Aorta (tissue), 5 donors: ENCODE results near the gene C16orf87. TPM values are rescaled to one million over a fixed set of nuclear protein-coding genes. Genes with fewer than 3 reads are reported as not detected.

Experiments used
- ATAC-seq: fragments of 200-7000 bp; cut with Tn5 transposase; one replicate; pipeline ENCODE4 v1.9.1; 2022; ENCODE audit warnings: moderate library complexity; ENCODE audit not compliant: low FRiP score
- DNase-seq, 2 donors: peaks; one replicate each; pipeline ENCODE4 v3.0.0-alpha.2; 2020
- H3K27ac ChIP-seq, 2 donors: one replicate each; pipeline ENCODE4 v1.5.1; 2013; ENCODE audit warnings: low read length in 2 of 2, mild to moderate bottlenecking in 2 of 2, moderate library complexity in 2 of 2, control low read depth in 1 of 2, inconsistent platforms in 1 of 2, low read depth in 1 of 2
- H3K27me3 ChIP-seq, 2 donors: one replicate each; pipeline ENCODE4 v1.6.1; 2013; ENCODE audit warnings: control low read depth in 1 of 2, low read length in 1 of 2, mild to moderate bottlenecking in 1 of 2, moderate library complexity in 1 of 2; ENCODE audit not compliant: insufficient read depth in 2 of 2, control insufficient read depth in 1 of 2
- H3K36me3 ChIP-seq, 2 donors: one replicate each; pipeline ENCODE4 v1.6.1; 2013; ENCODE audit warnings: control low read depth in 1 of 2, low read length in 1 of 2, mild to moderate bottlenecking in 1 of 2; ENCODE audit not compliant: insufficient read depth in 2 of 2, control insufficient read depth in 1 of 2
- H3K4me1 ChIP-seq, 2 donors: one replicate each; pipeline ENCODE4 v1.6.1; 2013; ENCODE audit warnings: low read length in 2 of 2, control low read depth in 1 of 2, mild to moderate bottlenecking in 1 of 2, moderate library complexity in 1 of 2; ENCODE audit not compliant: insufficient read depth in 2 of 2, control insufficient read depth in 1 of 2
- H3K4me3 ChIP-seq, 2 donors: one replicate each; pipeline ENCODE4 v1.5.1; 2013; ENCODE audit warnings: low read length in 2 of 2, control low read depth in 1 of 2, mild to moderate bottlenecking in 1 of 2
- H3K9me3 ChIP-seq: one replicate; pipeline ENCODE4 v1.6.1; 2013; ENCODE audit warnings: mild to moderate bottlenecking, low read length; ENCODE audit not compliant: control insufficient read depth
- WGBS, 2 donors: extraction: QIAGEN DNeasy Blood & Tissue Kit; methylation state at CpG; one replicate each; pipeline ENCODE4 v1.1.7; 2013; 5-methylcytosine and 5-hydroxymethylcytosine counted together
- intact Hi-C, 2 donors: fragments of 100-400 bp; cut with DNase I; formaldehyde crosslinking; loops; one replicate each; pipeline versions ENCODE4 v1.14.2 to v1.15.0; 2022
- polyA plus RNA-seq, 2 donors: library from polyadenylated mRNA; stranded (reverse); fragments of 200-250 nt; gene quantifications; one replicate each; pipeline ENCODE4 v1.2.3, GENCODE V29; 2013
- total RNA-seq, 2 donors: library from RNA; stranded (reverse); fragmentation: NEBNext Ultra II Directional; extraction: Animal tissue kit (Norgen Biotek cat#: 25700); gene quantifications; one replicate each; pipeline ENCODE4 v1.2.1, GENCODE V29; 2021
- donor health status: healthy with polysubstance abuse.
- donor health status: Bipolar disorder and iron deficiency.
- donor health status: DM: no; HTN: no; CAD: no.
- donor health status: DM: no; HTN: no; CAD: no.
- donor health status: DM: yes; HTN: yes; CAD: no.

Gene C16orf87
- total and polyA plus RNA-seq, 4 donors: 5.6 to 8.8 (median 6.8) TPM

GRCh38 chr16:46848768-46849764 lies 18.1 kb upstream of the C16orf87 start:
- ATAC-seq (no peak), DNase-seq (no peak)
- 75 to 79% methylated on average over 5 of the region's 5 CpGs for WGBS, 2 donors
- Histone ChIP-seq H3K9me3 (no peaks in the 10 kb centered on the region), H3K27me3 (peaks cover 0 to 2% of the 10 kb centered on the region in 2 donors), H3K36me3 (no peaks in the 10 kb centered on the region), H3K4me1 (no peaks in the 10 kb centered on the region), H3K4me3 (no peak overlapping the region), H3K27ac (no peak overlapping the region)
- intact Hi-C loops: no loop called here

DNA sequence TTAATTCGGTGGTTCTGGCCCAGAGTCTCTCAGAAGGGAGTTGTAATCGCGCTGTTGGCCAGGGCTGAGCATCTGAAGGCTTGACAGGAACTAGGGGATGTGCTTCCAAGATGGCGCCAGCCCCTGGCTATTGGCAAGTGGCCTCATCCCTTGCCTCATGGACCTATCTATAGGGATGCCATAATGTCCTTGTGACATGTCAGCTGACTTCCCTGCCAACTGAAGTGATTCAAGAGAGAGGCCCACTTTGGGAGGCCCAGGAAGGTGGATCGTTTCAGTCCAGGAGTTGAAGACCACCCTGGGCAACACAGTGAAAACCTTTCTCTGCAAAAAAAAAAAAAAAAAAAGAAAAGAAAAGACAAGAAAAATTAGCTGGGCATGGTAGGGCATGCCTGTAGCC lies 15.0 kb upstream of the C16orf87 start:
- no peak overlapping the region for H3K4me3 ChIP-seq
- H3K9me3 ChIP-seq: no peaks in the 10 kb centered on the region
- ATAC-seq (no peak), DNase-seq (peak in 1 of 2 donors; percentile 23)
- 97 to 98% methylated on average over 5 of the region's 5 CpGs for WGBS, 2 donors
- intact Hi-C loops: no loop called here
- no peak overlapping the region for H3K27ac ChIP-seq
- H3K27me3 ChIP-seq: peaks cover 0 to 2% of the 10 kb centered on the region in 2 donors
- no peaks in the 10 kb centered on the region for H3K36me3 ChIP-seq
- H3K4me1 ChIP-seq: no peaks in the 10 kb centered on the region

DNA sequence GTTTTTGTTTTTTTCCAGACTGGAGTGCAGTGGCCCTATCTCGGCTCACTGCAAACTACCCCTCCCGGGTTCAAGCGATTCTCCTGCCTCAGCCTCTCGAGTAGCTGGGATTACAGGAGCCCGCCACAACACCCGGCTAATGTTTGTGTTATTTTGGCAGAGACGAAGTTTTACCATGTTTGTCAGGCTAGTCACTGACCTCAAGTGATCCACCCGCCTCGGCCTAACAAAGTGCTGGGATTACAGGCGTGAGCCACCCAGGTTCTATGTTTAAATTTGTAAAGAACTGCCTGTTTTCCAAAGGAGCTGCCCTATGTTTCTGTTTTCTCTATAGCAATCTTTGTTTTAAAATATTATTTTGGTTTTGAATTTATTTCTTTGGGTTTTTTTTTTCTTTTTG lies 13.8 kb upstream of the C16orf87 start:
- WGBS, 2 donors: 49 to 64% methylated on average over 10 of the region's 10 CpGs

GRCh38 chr16:46843898-46844642 lies 13.1 kb upstream of the C16orf87 start:
- peak; percentile 41 for ATAC-seq
- intact Hi-C loops: no loop called here

More for the DNA sequence above, 13.8 kb upstream of the C16orf87 start:
- Histone ChIP-seq H3K36me3 (no peaks in the 10 kb centered on the region), H3K27ac (no peak overlapping the region), H3K9me3 (no peaks in the 10 kb centered on the region), H3K4me1 (no peaks in the 10 kb centered on the region), H3K4me3 (no peak overlapping the region), H3K27me3 (peaks cover 0 to 2% of the 10 kb centered on the region in 2 donors)
- DNase-seq (no peak), ATAC-seq (no peak)
- intact Hi-C loops: no loop called here

DNA sequence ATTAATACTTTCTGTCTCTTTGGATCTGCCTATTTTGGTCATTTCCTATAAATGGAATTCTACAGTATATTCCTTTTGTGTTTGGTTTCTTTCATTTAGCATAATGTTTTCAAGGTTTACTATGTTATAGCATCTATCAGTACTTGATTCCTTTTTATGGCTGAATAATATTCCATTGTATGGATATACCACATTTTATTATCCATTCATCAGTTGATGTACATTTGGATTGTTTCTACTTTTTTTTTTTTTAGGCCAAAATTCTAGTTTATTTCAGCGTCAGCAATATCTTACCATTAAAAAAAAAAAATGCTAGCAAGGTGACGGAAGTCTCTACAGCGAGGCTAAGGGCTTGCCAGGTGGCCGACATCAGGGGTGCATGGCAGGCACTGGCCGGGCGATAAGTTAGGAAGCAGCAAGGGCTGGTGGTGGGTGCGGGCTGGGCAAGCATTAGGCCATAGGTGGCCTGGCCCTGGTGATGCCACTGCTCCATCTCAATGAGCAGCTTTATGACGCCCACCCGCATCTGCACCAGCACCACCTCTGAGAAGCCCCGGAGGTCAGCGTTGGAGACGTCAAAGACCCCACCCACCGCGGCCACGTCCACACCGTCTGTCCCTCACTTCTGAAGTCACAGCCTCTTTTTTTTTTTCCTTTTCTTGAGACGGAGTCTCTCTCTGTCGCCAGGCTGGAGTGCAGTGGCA lies 11.4 kb upstream of the C16orf87 start:
- Histone ChIP-seq H3K4me3 (no peak overlapping the region), H3K9me3 (no peaks in the 10 kb centered on the region), H3K4me1 (no peaks in the 10 kb centered on the region), H3K36me3 (no peaks in the 10 kb centered on the region), H3K27me3 (peaks cover 0 to 2% of the 10 kb centered on the region in 2 donors), H3K27ac (no peak overlapping the region)
- WGBS, 2 donors: 96 to 98% methylated on average over 18 of the region's 18 CpGs
- ATAC-seq: no peak
- intact Hi-C loops: no loop called here
- DNase-seq: peak in 1 of 2 donors; percentile 37

More at GRCh38 chr16:46843898-46844642, 13.1 kb upstream of the C16orf87 start:
- 33 to 40% methylated on average over 68 to 74 of the region's 74 CpGs for WGBS, 2 donors
- no peak for DNase-seq
- Histone ChIP-seq H3K27ac (no peak overlapping the region), H3K36me3 (no peaks in the 10 kb centered on the region), H3K27me3 (peaks cover 0 to 2% of the 10 kb centered on the region in 2 donors), H3K4me3 (no peak overlapping the region), H3K9me3 (no peaks in the 10 kb centered on the region), H3K4me1 (no peaks in the 10 kb centered on the region)

- H3K36me3 ChIP-seq: no peaks in the 10 kb centered on the region
- H3K9me3 ChIP-seq: no peaks in the 10 kb centered on the region
- no peaks in the 10 kb centered on the region for H3K27me3 ChIP-seq
- ATAC-seq (no peak), DNase-seq (no peak)
- H3K27ac ChIP-seq: no peak overlapping the region
- H3K4me3 ChIP-seq: no peak overlapping the region
- no peaks in the 10 kb centered on the region for H3K4me1 ChIP-seq
- 56 to 70% methylated on average over 11 of the region's 11 CpGs for WGBS, 2 donors
- intact Hi-C loops: no loop called here
Measured at GRCh38 chr16:46839986-46840443, 9.0 kb upstream of the C16orf87 start.

- 89 to 90% methylated on average over 6 of the region's 6 CpGs for WGBS, 2 donors
- Histone ChIP-seq H3K4me1 (no peaks in the 10 kb centered on the region), H3K27ac (no peak overlapping the region), H3K27me3 (no peaks in the 10 kb centered on the region), H3K4me3 (no peak overlapping the region), H3K36me3 (no peaks in the 10 kb centered on the region), H3K9me3 (no peaks in the 10 kb centered on the region)
- intact Hi-C loops: no loop called here
- DNase-seq (no peak), ATAC-seq (no peak)
Measured at GRCh38 chr16:46836534-46837530, 5.9 kb upstream of the C16orf87 start.
